Measurements from ENCODE around the gene MBD1. TPM values are rescaled to one million over a fixed set of nuclear protein-coding genes. Genes with fewer than 3 reads are reported as not detected.

MBD1 gene
- total and polyA plus RNA-seq, 2 of the 13 experiments (the other 11 are each of a cell fraction or from before 2014, with no cell fraction given), result 25.5 to 28.6 TPM

GRCh38 chr18:50286391-50287027 is 5.2 kb upstream of the MBD1 start:
- ATAC-seq, result no peak
- peaks cover 9 to 23% of the 10 kb centered on the region in 2 experiments; a peak in 4 of 5 replicates for H3K36me3 ChIP-seq (replicated peaks in 1 of 2; ENCODE audit: control insufficient read depth in 1 of 2, insufficient read depth in 2 of 2, low read length in 2 of 2)
- ChIA-PET POLR2A (no interaction called here), CTCF (ENCODE audit: low intra/inter-chr PET ratio, low total read pairs) (no interaction called here)
- no peak for DNase-seq (ENCODE audit: low spot score)
- 77% methylated on average over 23 of the region's 23 CpGs for WGBS (ENCODE audit: low lambda C conversion rate)
- H3K4me1 ChIP-seq (ENCODE audit: insufficient read depth, low read length), result peaks cover 22% of the 10 kb centered on the region
- no peak overlapping the region for H2AFZ ChIP-seq (ENCODE audit: low read length)
- no peak for FAIRE-seq
- no peaks in the 10 kb centered on the region for H3K9me3 ChIP-seq (ENCODE audit: low read length)
- in situ Hi-C loops (cut with HindIII; ENCODE audit: extremely low pct_ligation_motif_present, low pct_unique_long_range_greater_than_20kb), result loop anchor here (10.0 kb wide), 1 partner anchor 138 kb away; no protein-coding TSS in a partner anchor
- peak overlapping the region; percentile 88 to 93 (median 90) for H3K4me3 ChIP-seq (replicated peaks in 1 of 3; ENCODE audit: insufficient read depth in 1 of 3, low read depth in 2 of 3, low read length in 3 of 3)
- H3K27me3 ChIP-seq (ENCODE audit: control insufficient read depth in 1 of 2, insufficient read depth in 2 of 2, low read length in 2 of 2), result peaks cover 0 to 4% of the 10 kb centered on the region in 2 experiments; a peak in 2 of 5 replicates
- TSS peak; percentile 37 for BruUV-seq (replicated peaks)
- peak overlapping the region; percentile 77 for H3K4me2 ChIP-seq (ENCODE audit: low read depth, low read length)
- TF ChIP-seq MBNL3 (CRISPR knock-in tag; conservative IDR thresholded peaks at IDR 0.05) (no peak), ZBTB21 (CRISPR knock-in tag; IDR thresholded peaks at IDR 0.05) (no peak), MLXIP (CRISPR knock-in tag; IDR thresholded peaks at IDR 0.05; ENCODE audit: borderline replicate concordance) (no peak), REPIN1 (CRISPR knock-in tag; IDR thresholded peaks at IDR 0.05; ENCODE audit: borderline replicate concordance, low read depth) (no peak), FOXK1 (CRISPR knock-in tag; IDR thresholded peaks at IDR 0.05; ENCODE audit: borderline replicate concordance, low read depth) (no peak), HOMEZ (CRISPR knock-in tag; IDR thresholded peaks at IDR 0.05; ENCODE audit: low read depth) (no peak), ZXDC (CRISPR knock-in tag; IDR thresholded peaks at IDR 0.05) (no peak), KMT2A (CRISPR knock-in tag; IDR thresholded peaks at IDR 0.05) (no peak), FOXC1 (CRISPR knock-in tag; IDR thresholded peaks at IDR 0.05; ENCODE audit: borderline replicate concordance) (no peak), MTF2 (CRISPR knock-in tag; IDR thresholded peaks at IDR 0.05; ENCODE audit: borderline replicate concordance) (no peak), RNF2 (conservative IDR thresholded peaks at IDR 0.05; ENCODE audit: low read depth) (no peak)
- TF ChIP-seq, protein P1, sequence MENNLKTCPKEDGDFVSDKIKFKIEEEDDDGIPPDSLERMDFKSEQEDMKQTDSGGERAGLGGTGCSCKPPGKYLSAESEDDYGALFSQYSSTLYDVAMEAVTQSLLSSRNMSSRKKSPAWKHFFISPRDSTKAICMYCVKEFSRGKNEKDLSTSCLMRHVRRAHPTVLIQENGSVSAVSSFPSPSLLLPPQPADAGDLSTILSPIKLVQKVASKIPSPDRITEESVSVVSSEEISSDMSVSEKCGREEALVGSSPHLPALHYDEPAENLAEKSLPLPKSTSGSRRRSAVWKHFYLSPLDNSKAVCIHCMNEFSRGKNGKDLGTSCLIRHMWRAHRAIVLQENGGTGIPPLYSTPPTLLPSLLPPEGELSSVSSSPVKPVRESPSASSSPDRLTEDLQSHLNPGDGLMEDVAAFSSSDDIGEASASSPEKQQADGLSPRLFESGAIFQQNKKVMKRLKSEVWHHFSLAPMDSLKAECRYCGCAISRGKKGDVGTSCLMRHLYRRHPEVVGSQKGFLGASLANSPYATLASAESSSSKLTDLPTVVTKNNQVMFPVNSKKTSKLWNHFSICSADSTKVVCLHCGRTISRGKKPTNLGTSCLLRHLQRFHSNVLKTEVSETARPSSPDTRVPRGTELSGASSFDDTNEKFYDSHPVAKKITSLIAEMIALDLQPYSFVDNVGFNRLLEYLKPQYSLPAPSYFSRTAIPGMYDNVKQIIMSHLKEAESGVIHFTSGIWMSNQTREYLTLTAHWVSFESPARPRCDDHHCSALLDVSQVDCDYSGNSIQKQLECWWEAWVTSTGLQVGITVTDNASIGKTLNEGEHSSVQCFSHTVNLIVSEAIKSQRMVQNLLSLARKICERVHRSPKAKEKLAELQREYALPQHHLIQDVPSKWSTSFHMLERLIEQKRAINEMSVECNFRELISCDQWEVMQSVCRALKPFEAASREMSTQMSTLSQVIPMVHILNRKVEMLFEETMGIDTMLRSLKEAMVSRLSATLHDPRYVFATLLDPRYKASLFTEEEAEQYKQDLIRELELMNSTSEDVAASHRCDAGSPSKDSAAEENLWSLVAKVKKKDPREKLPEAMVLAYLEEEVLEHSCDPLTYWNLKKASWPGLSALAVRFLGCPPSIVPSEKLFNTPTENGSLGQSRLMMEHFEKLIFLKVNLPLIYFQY (CRISPR knock-in tag; IDR thresholded peaks at IDR 0.05; ENCODE audit: borderline replicate concordance), result no peak
- peak overlapping the region; percentile 83 for H3K9ac ChIP-seq (ENCODE audit: insufficient read depth, low read depth, low read length)
- no peak overlapping the region for H3K27ac ChIP-seq (ENCODE audit: extremely low read length, insufficient read depth, low read length)
- peaks cover 3% of the 10 kb centered on the region for H3K79me2 ChIP-seq (ENCODE audit: insufficient read depth, low read length)
- intact Hi-C loops (cut with micrococcal nuclease; ENCODE audit: unreplicated experiment), result loop anchor here (5.0 kb wide), 3 partner anchors 71 to 141 kb away; no protein-coding TSS in a partner anchor
- H4K20me1 ChIP-seq (ENCODE audit: insufficient read depth, low read length), result no peaks in the 10 kb centered on the region

Data from HepG2 (cell line).